ENCODE measurements around the gene CPEB4.

Gene CPEB4

DNA sequence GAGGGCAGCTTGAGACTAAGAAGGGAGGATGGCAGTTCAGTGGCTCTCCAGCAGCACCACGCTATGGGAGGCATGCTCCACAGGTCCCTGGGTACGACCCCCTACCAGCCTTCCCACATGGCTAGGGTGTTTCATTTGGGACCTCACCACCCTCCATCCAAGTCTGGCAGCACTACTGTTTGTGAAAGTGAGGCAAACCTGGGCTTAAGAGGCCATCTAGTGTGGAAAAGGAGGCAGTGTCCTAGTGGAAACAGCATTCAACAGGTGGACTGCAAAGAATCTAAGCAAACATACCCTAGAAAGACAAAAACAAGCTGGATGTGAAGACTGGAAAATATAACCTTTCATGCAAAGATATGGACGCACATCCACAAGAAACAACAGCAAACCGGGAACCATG is 96.1 kb downstream of the CPEB4 start:
- DNase-seq = no peak

DNA sequence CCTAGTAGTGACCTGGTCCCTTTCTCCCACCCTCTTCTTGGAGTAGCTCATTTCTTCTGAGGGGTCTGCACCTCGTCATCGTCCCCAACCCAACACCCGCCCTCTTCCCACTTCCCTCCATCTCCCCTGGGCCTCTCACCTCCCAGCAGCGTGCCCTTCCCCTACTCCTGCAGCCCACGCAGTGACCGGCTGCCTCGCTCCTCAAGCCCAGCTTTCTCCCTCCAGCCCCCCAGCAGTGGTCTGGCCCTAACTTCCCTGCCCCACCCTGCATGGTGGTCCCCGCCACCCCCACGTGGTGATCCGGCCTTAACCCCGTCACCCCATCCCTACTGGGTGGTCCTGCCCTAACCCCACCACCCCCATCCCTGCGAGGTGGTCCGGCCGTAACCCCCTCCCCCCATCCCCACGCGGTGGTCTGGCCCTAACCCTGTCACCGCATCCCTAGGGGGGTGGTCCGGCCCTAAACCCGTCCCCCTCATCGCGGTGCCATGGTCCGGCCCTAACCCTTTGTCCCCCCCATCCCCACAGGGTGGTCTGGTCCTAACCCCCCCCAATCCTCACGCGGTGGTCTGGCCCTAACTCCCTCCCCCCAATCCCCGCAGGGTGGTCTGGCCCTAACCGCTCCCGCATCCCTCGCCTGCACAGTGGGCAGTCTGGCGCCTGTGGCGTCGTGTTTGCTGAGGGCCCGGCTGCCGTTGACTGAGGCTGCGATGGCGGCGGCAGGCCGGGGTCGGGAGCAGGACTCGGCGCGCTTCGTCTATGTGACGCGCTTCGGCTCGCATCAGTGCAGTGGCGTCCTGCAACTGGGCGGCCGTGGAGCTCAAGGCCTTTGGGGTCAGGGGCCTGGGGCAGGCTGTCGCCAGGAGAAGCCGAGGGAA is 100.6 kb downstream of the CPEB4 start, which contains the start of gene C5orf47:
Gene C5orf47 (plus strand): TSS at position 617 of the 878 bp plus-strand sequence. CDS start 94 bp downstream, at position 711.
- no peak for DNase-seq

DNA sequence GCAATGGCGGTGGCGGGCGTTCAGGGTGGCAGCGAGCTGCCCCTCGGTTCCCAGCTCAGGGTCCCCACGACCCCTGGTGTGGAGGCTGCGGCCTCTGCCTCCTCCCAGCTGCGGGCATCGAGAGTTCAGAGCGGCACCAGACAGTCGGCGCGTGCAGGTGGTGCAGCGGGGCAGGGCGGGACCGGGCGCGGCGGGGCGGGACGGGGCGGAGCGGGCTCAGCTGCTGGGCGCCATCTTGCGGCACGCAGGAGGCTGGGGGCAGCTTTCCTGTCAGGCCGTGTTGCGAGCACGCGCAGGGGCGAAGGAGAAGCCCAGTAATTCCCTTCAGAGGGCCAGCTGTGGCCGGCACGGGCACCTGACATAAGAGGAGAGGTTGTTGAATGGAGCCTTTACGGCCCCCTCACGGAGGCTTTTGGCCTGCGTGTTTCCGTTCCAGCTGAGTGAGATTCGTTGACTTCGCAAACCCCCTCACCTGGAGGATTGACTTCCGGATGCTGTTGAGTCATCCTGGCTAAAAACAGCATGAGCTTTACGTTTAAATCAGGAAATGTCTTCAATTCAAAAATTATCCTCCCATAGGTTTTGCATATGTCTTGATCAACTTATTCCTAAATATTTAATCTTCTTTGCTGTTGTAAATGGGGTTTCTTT is 101.4 kb downstream of the CPEB4 start:
- no peak for DNase-seq

DNA sequence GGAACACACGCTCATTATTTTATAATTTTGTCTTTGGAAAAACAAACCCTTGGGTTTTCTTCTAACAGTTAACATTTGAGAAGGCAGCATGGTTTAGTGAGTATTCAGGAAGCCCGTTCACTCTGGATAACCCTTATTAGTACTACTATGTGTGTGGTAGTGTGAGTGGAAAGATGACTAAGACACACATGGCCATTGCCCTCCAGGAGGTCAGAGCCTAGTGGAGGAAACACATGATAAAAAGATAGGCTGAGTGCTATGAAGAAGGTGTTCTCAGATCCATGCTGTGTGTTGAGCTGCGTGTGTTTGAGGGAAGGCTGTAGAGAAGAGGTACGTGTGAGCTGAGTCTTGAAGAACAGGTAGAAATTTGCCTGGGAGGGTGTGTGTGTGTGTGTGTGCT is 109.2 kb downstream of the CPEB4 start:
- no peak for DNase-seq

DNA sequence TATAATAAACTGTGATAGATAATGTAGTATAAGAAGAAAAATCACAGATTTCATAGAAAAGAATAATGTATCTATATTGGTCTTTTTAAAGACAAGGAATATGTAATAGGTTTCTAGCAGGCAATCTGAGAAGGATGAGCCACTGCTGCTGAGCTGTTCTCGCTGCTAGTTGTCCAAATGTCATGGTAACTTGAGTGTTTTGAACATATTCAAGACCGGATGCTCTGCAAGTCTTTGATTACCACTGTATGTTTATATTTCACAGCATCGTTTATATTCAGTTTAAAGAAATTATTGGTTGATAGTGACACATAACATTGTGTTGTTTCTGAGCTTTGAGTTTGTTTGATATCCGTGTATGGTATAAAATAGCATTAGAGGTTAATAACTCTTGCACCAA is 110.4 kb downstream of the CPEB4 start:
- no peak for DNase-seq

DNA sequence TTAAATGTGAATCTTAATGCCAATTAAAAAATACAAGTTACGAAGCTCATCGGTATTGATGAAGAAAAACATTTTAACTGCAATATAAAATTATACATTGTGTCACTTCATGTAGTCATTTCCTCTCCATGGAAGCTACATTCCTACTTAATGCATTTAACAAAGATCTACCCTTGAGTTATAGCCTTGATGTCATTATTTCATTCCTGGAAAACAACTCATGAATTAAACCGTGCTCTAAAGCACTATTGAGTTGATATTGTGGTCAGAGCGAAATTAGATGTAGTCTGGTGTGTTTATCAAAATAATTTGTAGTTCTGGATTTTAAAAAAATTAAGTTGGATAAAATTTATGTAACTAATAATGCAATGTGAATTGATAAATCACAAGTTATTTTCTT is 111.9 kb downstream of the CPEB4 start:
- no peak for DNase-seq

DNA sequence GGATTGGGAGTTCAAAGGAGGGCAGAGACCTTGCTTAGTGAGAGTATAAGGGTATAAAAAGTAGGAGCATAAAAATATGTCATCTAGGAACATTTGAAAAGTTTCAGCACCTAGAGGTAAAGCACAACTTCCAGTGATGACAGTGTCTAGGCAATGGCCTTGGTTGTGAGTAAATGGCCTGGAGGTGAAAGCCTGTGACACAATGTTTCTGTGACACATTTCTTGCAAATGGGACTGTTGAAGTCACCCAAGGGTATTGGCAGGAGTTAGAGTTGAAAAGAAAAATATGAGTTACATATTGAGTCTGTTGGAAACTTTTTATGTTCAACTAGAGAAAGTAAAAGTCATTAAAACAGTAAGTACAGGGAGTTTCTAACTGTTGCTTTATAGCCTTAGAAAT is 115.6 kb downstream of the CPEB4 start:
- DNase-seq = no peak

DNA sequence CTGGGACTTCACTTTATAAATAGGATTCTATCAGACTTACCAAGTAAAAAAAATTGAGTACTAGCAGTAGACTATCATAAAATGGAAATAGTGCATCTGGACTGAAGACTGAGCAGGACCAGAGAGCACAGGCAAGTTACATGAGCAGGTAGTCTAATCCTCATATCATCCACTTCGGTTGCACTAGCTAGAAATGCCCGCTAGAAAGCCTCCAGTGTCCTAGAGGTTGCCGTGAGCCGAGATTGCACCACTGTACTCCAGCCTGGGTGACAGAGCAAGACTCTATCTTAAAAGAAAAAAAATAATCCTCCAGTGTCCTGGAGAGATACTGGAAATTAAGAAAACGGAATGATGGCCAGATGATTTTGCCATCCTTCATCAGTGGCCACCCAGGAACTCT is 120.8 kb downstream of the CPEB4 start:
- DNase-seq = no peak

DNA sequence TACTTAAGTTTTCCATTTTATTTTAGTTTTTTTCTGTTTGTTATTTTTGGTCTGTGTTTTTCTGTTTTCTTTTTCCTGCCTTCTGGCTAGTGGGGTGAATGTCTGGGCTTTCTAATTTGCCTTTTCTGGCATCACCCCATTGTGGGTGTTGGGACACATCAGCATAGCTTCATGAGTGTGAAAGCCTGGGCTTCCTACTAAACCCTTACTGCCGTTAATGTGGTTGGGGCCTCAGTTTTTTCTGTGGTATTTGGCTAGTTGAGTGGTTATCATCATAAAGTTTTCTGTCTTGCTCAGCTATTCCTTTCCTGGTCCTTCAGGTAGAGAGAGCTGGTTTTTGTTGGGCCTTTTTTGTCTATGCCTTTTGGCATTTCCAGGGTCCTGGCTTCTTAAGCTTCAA is 122.2 kb downstream of the CPEB4 start:
- peak; percentile 12 for DNase-seq

DNA sequence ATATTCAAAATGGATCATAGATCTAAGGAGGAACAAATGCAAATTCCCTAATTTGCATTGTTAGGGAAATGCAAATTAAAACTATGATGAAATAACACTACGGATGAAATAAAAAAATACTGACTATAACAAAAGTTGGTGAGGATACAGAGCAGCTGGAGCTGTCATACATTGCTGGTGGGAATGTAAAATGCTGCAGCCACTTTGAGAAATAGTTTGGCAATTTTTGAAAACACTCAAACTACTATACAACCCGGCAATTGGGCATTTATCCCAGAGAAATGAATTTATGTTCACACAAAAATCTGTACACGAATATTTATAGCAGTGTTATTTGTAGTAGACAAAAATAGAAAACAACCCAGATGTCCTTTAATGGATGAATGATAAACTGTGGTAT is 123.3 kb downstream of the CPEB4 start:
- no peak for DNase-seq
